ENCODE measurements around the gene SLC35B3.
A peak's percentile ranks its signal among the peaks of the same experiment; 100 is the strongest.
"Not testable (repeated sequence)": the region's sequence is repeated elsewhere in the genome, so short reads cannot be mapped to it uniquely, and the experiment has no call there.

Gene SLC35B3

DNA sequence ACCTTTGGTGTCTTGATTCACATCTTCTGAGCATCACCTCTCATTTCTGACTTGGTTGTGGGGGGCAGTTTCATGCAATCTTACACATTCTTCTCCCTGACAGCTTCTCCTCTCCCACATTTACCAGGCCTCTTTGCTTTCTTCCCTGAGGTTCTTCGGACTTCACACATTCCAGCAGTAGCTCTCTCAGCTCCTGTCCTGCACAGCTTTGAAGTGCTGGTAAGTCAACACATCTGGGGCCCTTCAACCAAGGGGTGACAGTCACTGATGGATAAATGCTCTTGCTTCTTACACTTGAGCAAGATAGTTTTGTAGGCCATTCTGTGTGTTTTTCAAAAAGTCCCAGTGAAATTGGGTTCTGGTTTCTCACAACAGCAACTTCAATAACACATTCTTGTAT is 2.5 kb upstream of the SLC35B3 start:
- no peak overlapping the region for H3K4me3 ChIP-seq (ENCODE audit: low read depth, low read length)
- no peak for DNase-seq (ENCODE audit: low read depth)
- TF ChIP-seq, protein P1, sequence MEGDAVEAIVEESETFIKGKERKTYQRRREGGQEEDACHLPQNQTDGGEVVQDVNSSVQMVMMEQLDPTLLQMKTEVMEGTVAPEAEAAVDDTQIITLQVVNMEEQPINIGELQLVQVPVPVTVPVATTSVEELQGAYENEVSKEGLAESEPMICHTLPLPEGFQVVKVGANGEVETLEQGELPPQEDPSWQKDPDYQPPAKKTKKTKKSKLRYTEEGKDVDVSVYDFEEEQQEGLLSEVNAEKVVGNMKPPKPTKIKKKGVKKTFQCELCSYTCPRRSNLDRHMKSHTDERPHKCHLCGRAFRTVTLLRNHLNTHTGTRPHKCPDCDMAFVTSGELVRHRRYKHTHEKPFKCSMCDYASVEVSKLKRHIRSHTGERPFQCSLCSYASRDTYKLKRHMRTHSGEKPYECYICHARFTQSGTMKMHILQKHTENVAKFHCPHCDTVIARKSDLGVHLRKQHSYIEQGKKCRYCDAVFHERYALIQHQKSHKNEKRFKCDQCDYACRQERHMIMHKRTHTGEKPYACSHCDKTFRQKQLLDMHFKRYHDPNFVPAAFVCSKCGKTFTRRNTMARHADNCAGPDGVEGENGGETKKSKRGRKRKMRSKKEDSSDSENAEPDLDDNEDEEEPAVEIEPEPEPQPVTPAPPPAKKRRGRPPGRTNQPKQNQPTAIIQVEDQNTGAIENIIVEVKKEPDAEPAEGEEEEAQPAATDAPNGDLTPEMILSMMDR (IDR thresholded peaks at IDR 0.05; ENCODE audit: control insufficient read depth, extremely low read depth, insufficient read depth) = no peak

GRCh38 chr6:8436966-8437365 is 1.6 kb upstream of the SLC35B3 start:
- DNase-seq (ENCODE audit: low read depth) = no peak
- no peak overlapping the region for H3K4me3 ChIP-seq (ENCODE audit: low read depth, low read length)
- TF ChIP-seq, protein P1 (IDR thresholded peaks at IDR 0.05; ENCODE audit: control insufficient read depth, extremely low read depth, insufficient read depth) = no peak

GRCh38 chr6:8435845-8436168 is 462 bp upstream of the SLC35B3 start:
- H3K4me3 ChIP-seq (ENCODE audit: low read depth, low read length) = peak overlapping the region; percentile 95
- DNase-seq (ENCODE audit: low read depth) = peak; percentile 49
- TF ChIP-seq, protein P1 (IDR thresholded peaks at IDR 0.05; ENCODE audit: control insufficient read depth, extremely low read depth, insufficient read depth) = no peak

DNA sequence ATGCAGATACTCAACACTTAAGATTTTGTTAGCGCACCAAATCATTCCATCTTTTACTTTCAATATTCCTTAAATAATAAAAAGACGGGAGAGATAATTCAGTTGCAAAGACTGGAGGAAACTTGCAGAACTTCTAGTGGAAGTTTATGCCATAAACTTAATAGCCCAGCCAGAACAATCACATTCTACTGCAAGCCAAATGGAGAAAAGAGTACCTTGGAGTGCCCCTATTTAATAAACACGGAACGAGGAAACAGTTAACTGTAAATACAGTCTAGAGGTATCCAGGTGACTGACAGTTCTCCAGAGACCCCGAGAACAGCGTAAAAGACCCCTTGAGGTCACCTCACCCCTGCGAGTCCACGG is 635 bp downstream of the SLC35B3 start:
- TF ChIP-seq, protein P1 (IDR thresholded peaks at IDR 0.05; ENCODE audit: control insufficient read depth, extremely low read depth, insufficient read depth) = no peak
- peak overlapping the region; percentile 95 for H3K4me3 ChIP-seq (ENCODE audit: low read depth, low read length)
- DNase-seq (ENCODE audit: low read depth) = no peak

DNA sequence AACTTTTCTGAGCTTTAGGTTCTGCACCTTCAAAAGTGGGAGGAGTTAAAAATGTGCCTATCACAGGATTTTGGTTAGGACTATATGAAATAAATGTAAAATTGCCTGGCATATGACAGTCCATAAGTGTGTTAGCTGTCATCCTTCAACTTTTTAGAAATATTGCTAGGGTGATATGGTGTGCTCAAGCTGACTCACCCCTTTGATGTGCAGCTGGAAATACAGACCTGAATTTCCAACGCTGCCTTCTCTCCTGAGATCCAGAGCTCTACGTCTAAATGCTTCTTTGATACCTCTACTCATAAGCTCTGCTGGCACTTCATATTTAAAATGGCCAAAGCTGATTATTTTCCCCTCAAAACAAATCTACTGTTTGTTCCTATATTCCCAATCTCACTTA is 2.7 kb downstream of the SLC35B3 start:
- no peak for DNase-seq (ENCODE audit: low read depth)
- TF ChIP-seq, protein P1 (IDR thresholded peaks at IDR 0.05; ENCODE audit: control insufficient read depth, extremely low read depth, insufficient read depth) = no peak
- no peak overlapping the region for H3K4me3 ChIP-seq (ENCODE audit: low read depth, low read length)

GRCh38 chr6:8429821-8430220 is 5.5 kb downstream of the SLC35B3 start:
- TF ChIP-seq, protein P1 (IDR thresholded peaks at IDR 0.05; ENCODE audit: control insufficient read depth, extremely low read depth, insufficient read depth) = no peak
- DNase-seq (ENCODE audit: low read depth) = no peak
- no peak overlapping the region for H3K4me3 ChIP-seq (ENCODE audit: low read depth, low read length)

- H3K4me3 ChIP-seq (ENCODE audit: low read depth, low read length); DNase-seq (ENCODE audit: low read depth): not testable (repeated sequence)
These were observed 8.8 kb downstream of the SLC35B3 start for GRCh38 chr6:8426544-8426943.

Measured in LNCaP clone FGC (cell line).